ENCODE results near the gene PHKB.

- TF ChIP-seq, protein P1, sequence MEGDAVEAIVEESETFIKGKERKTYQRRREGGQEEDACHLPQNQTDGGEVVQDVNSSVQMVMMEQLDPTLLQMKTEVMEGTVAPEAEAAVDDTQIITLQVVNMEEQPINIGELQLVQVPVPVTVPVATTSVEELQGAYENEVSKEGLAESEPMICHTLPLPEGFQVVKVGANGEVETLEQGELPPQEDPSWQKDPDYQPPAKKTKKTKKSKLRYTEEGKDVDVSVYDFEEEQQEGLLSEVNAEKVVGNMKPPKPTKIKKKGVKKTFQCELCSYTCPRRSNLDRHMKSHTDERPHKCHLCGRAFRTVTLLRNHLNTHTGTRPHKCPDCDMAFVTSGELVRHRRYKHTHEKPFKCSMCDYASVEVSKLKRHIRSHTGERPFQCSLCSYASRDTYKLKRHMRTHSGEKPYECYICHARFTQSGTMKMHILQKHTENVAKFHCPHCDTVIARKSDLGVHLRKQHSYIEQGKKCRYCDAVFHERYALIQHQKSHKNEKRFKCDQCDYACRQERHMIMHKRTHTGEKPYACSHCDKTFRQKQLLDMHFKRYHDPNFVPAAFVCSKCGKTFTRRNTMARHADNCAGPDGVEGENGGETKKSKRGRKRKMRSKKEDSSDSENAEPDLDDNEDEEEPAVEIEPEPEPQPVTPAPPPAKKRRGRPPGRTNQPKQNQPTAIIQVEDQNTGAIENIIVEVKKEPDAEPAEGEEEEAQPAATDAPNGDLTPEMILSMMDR (IDR thresholded peaks at IDR 0.05), result no peak
- TF ChIP-seq POLR2A (IDR thresholded peaks at IDR 0.05), result no peak
Measured at GRCh38 chr16:47465919-47466630, 4.9 kb downstream of the PHKB start.

Measured in thyroid gland (tissue), 4 donors.